HG03097 (cell line): ENCODE measurements around the gene FCGR3B.
"Not testable (repeated sequence)": the region's sequence is repeated elsewhere in the genome, so short reads cannot be mapped to it uniquely, and the experiment has no call there.

Experiments
- ATAC-seq: cut with Tn5 transposase; IDR thresholded peaks from one replicate; pipeline ENCODE4 v1.9.1; 2021; ENCODE audit not compliant: unreplicated experiment, low FRiP score

FCGR3B gene

GRCh38 chr1:161606541-161607336 lies 24.2 kb downstream of the FCGR3B start:
- ATAC-seq = not testable (repeated sequence)

DNA sequence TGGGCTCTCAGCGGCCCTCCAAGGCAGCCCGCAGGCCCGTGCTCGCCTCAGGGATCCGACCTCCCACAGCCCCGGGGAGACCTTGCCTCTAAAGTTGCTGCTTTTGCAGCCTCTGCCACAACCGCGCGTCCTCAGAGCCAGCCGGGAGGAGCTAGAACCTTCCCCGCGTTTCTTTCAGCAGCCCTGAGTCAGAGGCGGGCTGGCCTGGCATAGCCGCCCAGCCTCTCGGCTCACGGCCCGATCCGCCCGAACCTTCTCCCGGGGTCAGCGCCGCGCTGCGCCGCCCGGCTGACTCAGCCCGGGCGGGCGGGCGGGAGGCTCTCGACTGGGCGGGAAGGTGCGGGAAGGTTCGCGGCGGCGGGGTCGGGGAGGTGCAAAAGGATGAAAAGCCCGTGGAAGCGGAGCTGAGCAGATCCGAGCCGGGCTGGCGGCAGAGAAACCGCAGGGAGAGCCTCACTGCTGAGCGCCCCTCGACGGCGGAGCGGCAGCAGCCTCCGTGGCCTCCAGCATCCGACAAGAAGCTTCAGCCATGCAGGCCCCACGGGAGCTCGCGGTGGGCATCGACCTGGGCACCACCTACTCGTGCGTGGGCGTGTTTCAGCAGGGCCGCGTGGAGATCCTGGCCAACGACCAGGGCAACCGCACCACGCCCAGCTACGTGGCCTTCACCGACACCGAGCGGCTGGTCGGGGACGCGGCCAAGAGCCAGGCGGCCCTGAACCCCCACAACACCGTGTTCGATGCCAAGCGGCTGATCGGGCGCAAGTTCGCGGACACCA lies 25.0 kb downstream of the FCGR3B start:
- ATAC-seq = not testable (repeated sequence)

GRCh38 chr1:161605024-161605423 lies 26.0 kb downstream of the FCGR3B start:
- ATAC-seq = not testable (repeated sequence)

DNA sequence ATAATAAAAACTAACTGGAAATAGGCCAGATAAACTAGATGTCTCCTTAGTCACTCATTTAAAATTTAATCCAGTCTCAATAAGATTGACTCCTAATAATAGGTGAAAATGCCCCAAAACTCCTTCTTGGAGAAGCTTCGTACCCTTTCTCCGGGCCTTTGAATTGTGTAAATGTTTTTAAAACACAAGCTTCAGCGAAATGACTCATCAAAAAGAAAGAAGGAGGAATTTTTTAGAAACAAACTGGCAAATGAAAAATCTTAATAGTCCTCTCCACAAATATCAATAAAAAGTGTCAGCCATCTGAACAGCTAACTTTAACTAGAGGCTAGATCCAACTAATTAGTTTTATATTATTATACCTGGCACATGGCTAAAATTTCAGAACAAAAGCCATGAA lies 33.9 kb downstream of the FCGR3B start:
- not testable (repeated sequence) for ATAC-seq

DNA sequence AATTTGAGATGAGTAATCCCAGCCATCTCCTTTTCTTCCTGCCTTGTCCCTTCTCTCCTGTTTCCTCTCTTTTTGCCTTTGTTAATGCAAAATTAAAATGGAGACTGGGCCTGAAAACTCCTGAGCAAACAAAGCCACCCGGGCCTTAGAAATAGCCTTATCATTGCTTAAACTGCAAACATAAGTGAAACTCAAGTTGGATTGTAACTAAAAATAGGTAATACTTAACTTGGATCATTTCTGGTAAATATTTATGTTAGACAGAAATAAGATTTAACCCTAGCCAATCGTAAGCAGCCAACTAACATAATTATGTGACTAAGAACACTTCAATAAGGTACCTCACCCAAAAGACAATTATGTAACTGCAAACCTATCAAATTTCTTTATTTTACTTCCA lies 35.4 kb downstream of the FCGR3B start:
- ATAC-seq = not testable (repeated sequence)

DNA sequence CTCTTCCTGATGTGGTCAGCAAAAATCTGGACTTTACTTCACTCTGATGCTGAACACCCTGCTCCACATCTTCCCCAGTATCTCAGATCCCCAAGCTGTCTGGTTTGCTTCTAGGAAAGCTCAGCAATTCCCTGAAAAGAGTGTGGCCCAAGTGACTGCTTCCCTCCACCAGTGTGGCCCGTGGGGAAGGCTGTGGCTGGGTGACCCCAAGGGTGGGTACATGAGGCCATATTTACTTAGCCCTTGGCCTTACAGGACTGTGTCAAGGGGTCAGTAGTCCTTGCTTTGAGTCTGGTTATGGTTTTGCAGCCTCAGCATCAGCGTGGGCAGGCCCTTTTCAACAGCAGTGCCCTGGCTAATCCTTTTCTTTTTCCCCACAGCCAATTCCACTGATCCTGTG lies 35.8 kb downstream of the FCGR3B start:
- ATAC-seq = not testable (repeated sequence)

- not testable (repeated sequence) for ATAC-seq
Measured at GRCh38 chr1:161594269-161594984, 36.5 kb downstream of the FCGR3B start.

DNA sequence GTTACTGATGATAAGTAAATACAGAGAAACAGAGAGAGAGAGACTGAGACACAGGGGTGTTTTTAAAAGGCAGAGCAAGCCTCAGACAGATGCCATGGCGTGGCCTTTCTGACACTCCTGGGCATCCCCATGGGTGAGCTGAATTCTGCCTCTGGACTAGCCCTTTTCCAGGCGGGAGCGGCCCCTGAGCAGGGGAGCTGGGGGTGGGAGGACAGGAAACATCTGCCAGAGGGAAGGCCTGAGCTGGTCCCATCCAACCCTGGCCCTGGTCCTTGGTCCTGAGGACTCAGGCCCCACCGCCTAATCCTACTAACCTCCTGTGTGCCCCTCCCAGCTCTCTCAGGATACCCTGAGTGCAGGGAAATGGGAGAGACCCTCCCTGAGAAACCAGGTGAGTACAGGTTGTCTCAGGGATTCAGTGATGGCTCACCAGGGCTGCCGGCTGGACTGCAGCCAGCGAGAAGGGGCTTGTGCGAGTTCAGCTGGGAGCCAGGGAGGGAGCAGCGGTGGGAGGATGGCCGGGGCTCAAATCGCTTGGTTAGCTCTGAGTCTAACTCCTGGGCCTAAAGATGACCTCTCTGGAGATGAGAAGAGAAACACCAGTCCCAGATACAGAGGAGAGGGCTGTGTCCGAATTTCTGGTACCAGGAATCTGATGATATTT lies 37.8 kb downstream of the FCGR3B start:
- ATAC-seq = not testable (repeated sequence)

GRCh38 chr1:161592586-161592985 lies 38.4 kb downstream of the FCGR3B start:
- ATAC-seq = not testable (repeated sequence)

DNA sequence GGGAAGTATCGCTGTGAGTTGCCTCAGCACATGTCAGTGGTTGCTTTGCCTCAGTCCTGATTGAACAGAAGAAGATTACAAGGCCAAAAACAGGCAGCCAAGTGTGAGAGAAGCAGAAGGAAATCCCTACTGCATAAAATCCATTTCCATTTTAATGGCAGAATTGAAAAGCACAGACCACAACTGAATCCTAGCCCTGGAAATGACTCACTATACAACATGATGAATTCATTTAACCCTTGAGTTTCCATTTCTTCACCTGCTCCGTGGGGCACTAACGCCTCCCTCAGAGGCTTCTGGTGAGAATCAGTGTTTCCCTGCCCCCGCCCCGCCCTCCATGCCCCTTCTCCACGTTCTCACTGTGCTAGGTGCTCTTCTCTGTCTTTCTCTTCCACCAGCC lies 41.1 kb downstream of the FCGR3B start:
- not testable (repeated sequence) for ATAC-seq

- not testable (repeated sequence) for ATAC-seq
Measured at GRCh38 chr1:161589365-161589764, 41.6 kb downstream of the FCGR3B start.

DNA sequence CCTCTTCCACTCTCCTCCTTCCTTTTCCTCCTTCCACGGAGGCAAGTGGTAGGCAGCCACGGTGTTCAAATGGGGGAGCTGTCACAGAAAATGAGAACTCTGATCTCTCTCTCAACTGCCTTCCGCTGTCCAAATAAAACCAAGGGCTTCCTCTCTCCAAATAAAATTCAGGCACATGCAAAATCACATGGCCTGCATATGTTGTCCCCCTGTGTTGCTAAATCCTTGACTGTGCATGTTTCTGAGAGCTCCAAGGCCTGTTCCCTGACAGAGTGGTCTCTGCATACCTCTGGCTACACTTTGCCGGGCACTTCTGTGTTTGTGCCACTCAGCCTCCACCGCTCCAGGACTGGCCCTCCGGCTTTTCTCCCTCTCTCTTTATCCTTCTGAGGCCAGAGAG lies 42.4 kb downstream of the FCGR3B start:
- ATAC-seq = not testable (repeated sequence)

DNA sequence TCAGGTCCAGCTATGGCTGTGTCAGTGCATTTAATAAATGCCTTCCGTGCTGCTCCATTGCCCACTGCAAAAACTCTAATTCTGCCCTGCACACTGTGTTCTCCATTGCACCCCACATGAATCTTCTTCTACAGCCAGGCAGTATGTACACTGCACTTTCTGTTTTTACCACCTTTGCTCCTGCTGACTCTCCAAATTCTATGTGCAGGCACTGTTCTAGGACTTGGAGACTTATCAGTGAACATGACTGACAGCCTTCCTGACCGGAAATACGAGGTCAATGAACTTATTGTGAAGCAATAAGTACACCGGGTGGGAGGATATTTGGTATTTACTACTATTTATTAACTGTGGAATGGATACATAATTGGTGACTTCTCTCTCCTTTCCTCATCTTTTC lies 48.1 kb downstream of the FCGR3B start:
- ATAC-seq = not testable (repeated sequence)

DNA sequence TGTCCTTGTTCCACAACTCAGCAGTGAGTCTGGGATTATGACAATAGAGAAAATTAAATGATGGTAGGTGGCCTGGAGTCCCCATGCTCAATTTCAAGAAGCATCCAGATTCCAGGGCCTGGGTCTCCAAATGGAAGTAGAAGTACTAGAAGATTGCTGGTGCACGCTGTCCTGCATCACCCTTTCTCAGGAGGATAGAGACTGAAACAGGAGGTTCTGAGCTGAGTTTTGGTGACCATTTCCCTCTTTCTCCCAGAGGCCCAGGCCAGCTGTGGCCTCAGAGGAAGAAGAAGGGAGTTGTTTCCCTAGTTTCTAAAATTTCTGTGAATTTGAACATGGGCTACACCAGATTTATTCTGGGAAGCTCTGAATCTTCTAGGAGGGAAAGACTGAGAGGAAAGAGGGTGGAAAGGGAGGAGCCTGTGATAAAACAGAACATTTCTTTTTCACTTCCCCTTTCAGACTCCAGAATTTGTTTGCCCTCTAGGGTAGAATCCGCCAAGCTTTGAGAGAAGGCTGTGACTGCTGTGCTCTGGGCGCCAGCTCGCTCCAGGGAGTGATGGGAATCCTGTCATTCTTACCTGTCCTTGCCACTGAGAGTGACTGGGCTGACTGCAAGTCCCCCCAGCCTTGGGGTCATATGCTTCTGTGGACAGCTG lies 50.0 kb downstream of the FCGR3B start:
- ATAC-seq = not testable (repeated sequence)

- not testable (repeated sequence) for ATAC-seq
Measured at GRCh38 chr1:161579856-161580507, 51.0 kb downstream of the FCGR3B start.

DNA sequence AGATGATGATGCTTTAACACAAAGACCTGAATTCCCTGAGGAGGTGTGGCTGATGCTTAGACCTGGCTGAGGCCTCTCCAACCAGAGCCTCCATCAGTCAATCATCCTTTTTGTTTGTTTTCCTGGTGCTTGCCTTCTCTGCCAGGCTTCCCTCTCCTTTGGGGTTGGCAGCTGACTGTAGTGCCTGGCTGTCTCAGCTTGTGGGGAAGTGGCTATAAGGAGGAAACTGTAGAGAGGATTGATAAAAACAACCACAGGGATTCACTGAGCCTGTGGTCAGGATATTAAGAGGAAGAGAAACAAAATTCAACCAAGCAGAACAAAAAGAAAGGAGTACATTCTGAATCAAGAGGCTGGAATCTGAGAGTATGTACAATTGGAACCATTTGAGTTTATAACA lies 54.3 kb downstream of the FCGR3B start:
- not testable (repeated sequence) for ATAC-seq
